GM21717 (cell line): ENCODE measurements around the gene CUL9.

Experiments
- ATAC-seq: cut with Tn5 transposase; IDR thresholded peaks from one replicate; pipeline ENCODE4 v1.9.1; 2021; ENCODE audit warnings: mild to moderate bottlenecking, moderate library complexity; ENCODE audit not compliant: unreplicated experiment

Gene CUL9

GRCh38 chr6:43269273-43270007 lies 87.4 kb downstream of the CUL9 start:
- ATAC-seq, result no peak

- ATAC-seq, result no peak
Observed at GRCh38 chr6:43271103-43271815, 89.3 kb downstream of the CUL9 start.

- ATAC-seq, result no peak
Observed at GRCh38 chr6:43271944-43272343, 89.9 kb downstream of the CUL9 start.

- ATAC-seq, result no peak
Observed at GRCh38 chr6:43273707-43274106, 91.7 kb downstream of the CUL9 start.
